ENCODE data around the gene ABCG4.

GRCh38 chr11:119121811-119122124 lies 27.1 kb upstream of the ABCG4 start:
- TF ChIP-seq, protein P1, sequence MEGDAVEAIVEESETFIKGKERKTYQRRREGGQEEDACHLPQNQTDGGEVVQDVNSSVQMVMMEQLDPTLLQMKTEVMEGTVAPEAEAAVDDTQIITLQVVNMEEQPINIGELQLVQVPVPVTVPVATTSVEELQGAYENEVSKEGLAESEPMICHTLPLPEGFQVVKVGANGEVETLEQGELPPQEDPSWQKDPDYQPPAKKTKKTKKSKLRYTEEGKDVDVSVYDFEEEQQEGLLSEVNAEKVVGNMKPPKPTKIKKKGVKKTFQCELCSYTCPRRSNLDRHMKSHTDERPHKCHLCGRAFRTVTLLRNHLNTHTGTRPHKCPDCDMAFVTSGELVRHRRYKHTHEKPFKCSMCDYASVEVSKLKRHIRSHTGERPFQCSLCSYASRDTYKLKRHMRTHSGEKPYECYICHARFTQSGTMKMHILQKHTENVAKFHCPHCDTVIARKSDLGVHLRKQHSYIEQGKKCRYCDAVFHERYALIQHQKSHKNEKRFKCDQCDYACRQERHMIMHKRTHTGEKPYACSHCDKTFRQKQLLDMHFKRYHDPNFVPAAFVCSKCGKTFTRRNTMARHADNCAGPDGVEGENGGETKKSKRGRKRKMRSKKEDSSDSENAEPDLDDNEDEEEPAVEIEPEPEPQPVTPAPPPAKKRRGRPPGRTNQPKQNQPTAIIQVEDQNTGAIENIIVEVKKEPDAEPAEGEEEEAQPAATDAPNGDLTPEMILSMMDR (conservative IDR thresholded peaks at IDR 0.05 in 1 of 2, IDR thresholded peaks at IDR 0.05 in 1 of 2; ENCODE audit: extremely low read depth in 1 of 2, insufficient read depth in 1 of 2, low read depth in 1 of 2, low read length in 2 of 2) = no peak
- TF ChIP-seq EZH2 (IDR thresholded peaks at IDR 0.05; ENCODE audit: borderline replicate concordance, low read length) = no peak

Data from mammary epithelial cell (primary cell).